Kidney epithelial cell (primary cell): ENCODE measurements around the gene TMEM255B. TPM values are rescaled to one million over a fixed set of nuclear protein-coding genes. Genes with fewer than 3 reads are reported as not detected.

Experiments
- DNase-seq: peaks from one replicate; pipeline ENCODE4 v3.0.0-alpha.2; 2010; ENCODE audit warnings: low read depth
- H3K27me3 ChIP-seq: 2 replicates; pipeline ENCODE4 v1.6.0; 2011; ENCODE audit warnings: low read length; ENCODE audit not compliant: control insufficient read depth, insufficient read depth
- H3K36me3 ChIP-seq: 2 replicates; pipeline ENCODE4 v1.5.1; 2011; ENCODE audit warnings: low read length; ENCODE audit not compliant: control insufficient read depth, insufficient read depth
- H3K4me3 ChIP-seq: 2 replicates; pipeline ENCODE4 v1.5.1; 2011; ENCODE audit warnings: low read depth, mild to moderate bottlenecking, control low read depth, low read length
- CTCF ChIP-seq: IDR thresholded peaks from 2 replicates; pipeline ENCODE4 v1.5.1; 2011; ENCODE audit warnings: mild to moderate bottlenecking, moderate library complexity, low read length, control low read depth, inconsistent platforms; ENCODE audit not compliant: insufficient read depth, poor library complexity, severe bottlenecking
- total RNA-seq: library from RNA; depleted of rRNA; stranded (reverse); fragments of >200 nt; gene quantifications from 2 replicates; pipeline ENCODE4 v1.2.3, GENCODE V29; 2015

Gene TMEM255B
- total RNA-seq, 1 donor from 2014 or later = 11.4 TPM

DNA sequence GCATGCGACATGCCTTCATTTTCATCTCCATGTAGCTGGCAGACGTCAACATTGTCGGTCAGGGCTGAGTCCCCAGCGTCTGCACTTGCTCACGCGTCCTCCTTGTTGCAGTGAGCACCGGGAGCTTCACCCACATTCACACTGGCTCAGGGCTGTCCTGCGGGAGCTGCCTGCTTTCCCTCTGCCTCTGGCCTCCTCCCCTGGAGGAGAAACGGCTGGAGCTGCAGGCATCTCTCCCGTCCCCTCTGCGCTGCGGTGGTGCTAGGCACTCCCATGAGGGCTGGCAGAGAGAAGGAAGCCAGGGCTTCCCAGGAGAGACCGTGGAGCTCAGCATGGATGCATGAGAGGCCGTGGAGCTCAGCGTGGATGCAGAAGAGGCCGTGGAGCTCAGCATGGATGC, 18.4 kb upstream of the TMEM255B start:
- no peak overlapping the region for H3K4me3 ChIP-seq
- no peak for TF ChIP-seq CTCF
- no peak for DNase-seq
- H3K36me3 ChIP-seq = no peaks in the 10 kb centered on the region
- no peaks in the 10 kb centered on the region for H3K27me3 ChIP-seq

GRCh38 chr13:113741191-113741668, 17.8 kb upstream of the TMEM255B start:
- Histone ChIP-seq H3K27me3 (no peaks in the 10 kb centered on the region), H3K4me3 (no peak overlapping the region), H3K36me3 (no peaks in the 10 kb centered on the region)
- no peak for DNase-seq
- TF ChIP-seq CTCF = no peak

DNA sequence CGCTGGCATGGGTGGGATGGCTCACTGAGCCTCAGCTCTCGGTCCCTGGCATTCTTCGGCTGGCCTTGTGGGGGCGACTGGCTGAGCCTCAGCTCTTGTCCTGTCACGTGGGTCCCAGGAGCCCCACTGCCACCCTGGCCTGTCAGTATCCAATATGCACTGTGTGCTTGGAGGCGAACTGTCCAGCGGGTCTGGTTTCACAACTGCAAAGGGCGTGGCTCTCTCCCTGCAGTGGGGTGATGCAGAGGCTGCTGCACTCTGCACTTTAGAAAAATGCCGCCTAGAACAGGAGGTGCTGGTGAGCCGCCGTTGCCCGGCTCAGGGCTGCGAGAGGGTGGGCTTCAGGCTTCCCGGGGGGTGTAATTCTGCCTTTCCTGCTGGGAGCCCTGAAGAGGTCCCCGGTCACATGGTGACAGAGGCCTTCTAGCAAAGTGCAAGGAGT, 17.0 kb upstream of the TMEM255B start:
- peak; percentile 37 for DNase-seq
- H3K27me3 ChIP-seq = no peaks in the 10 kb centered on the region
- no peak overlapping the region for H3K4me3 ChIP-seq
- TF ChIP-seq CTCF = peak; percentile 48
- no peaks in the 10 kb centered on the region for H3K36me3 ChIP-seq

GRCh38 chr13:113742445-113743120, 16.4 kb upstream of the TMEM255B start:
- H3K4me3 ChIP-seq = no peak overlapping the region
- DNase-seq = peak; percentile 21
- TF ChIP-seq CTCF = no peak
- H3K27me3 ChIP-seq = no peaks in the 10 kb centered on the region
- no peaks in the 10 kb centered on the region for H3K36me3 ChIP-seq

DNA sequence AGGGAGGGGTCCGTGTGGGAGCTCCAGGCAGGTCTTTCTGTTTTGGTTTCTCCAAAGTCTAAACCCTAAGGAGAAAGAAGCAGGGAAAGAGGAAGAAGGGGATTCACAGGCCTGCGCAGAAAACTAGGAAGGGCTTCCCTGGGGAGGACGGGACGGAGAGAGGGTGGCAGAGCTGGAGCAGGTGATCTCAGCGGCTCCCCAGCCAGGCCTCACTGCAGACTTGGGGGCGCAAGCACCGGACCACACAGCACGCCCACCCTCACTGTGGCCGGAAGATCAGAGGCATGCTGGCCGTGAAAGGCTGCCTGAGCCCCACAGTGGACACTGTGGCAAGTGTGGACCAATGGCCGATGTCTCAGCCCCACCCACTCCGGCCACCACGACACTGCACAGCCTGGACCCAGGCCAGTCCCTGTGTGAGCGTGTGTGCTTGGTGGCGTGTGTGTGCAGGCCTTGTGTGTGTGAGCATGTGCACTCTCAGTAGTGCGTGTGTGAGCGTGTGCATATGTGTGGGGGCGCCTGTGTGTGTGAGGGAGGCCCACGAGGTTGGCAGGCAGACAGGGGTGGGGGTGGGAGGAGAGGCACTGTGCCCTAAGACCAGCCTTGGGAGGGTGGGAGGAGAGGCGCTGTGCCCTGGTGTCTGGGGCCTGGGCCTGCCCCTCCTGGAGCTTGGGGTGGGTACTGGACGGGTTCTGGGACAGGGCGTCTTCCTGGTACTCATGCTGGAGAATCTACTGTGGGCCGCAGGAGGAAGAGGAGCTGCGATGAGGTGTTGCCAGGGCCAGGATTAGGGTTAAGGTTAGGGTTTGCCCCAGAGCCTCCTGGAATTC, 15.4 kb upstream of the TMEM255B start:
- H3K36me3 ChIP-seq = no peaks in the 10 kb centered on the region
- no peaks in the 10 kb centered on the region for H3K27me3 ChIP-seq
- no peak for DNase-seq
- no peak overlapping the region for H3K4me3 ChIP-seq
- TF ChIP-seq CTCF = no peak
